CMK (cell line): ENCODE results near the gene IFNA10.
"Not testable (repeated sequence)": the region's sequence is repeated elsewhere in the genome, so short reads cannot be mapped to it uniquely, and the experiment has no call there.

Experiments used
- DNase-seq: peaks from one replicate; pipeline ENCODE4 v3.0.0-alpha.2; 2010; ENCODE audit warnings: low read depth

IFNA10 gene

DNA sequence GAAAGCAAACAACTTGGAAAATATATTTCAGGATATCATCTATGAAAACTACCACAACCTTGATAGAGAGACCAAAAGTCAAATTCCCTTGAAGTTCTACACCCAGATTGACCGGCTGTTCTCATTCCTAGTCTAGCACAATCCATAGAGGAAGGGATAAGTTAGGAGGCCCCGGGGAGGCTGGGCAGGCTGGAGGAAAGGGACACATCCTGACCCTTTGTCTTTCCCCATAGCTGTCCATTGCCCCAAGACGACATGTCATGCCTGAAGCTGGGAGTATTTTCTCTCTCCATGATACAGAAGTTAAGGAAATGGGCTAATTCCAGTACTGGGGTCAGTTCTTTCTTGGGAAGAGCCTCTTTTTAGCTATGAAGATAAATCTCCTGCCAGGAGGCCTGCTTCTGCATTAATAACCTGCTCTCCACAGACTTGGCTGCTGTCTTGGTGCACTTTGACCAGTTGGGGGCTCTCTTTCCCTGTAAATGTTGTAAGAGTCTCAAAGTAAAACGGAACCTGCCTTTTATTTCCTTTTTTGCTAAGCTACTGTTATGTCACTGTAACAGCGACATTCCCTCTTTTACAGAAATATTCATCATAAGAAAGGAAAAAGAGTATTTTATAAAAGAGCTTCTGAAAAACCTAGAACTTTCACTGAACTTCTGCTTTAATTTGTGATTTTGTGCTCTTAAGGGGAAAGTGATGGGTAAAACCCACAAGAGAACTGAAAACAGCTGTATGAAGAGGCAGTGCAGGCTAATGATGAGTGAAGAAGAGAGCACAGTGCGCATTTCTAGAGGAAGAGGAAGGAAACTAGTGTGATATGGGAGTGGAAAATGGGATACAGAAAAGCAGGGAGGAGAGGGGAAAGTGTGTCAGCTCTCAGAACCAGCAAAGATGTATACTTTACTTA is 11.8 kb downstream of the IFNA10 start:
- DNase-seq, result not testable (repeated sequence)

DNA sequence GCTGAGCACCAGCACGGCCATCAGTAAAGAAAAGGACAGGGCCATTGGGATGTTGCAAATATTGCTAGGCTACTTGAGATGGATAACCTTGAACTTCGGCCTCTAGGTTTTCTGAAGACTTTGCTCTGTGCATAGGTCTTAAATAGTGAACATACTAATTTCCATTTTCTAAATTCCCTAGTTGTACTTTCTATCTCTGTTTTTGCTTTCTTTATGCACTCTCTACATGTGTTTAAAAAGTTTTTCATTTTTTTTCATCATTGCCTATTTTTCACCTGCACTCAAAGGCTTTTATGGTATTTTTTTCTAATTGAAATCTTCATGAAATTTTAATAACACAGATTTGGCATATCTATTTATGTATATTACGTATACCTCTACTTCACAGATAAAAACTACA is 19.5 kb downstream of the IFNA10 start, which contains the start of gene IFNA4:
TSS of gene IFNA4 (minus strand) at position 101 of the 400 bp plus-strand sequence. CDS start at position 45, 56 bp downstream.
- DNase-seq, result not testable (repeated sequence)

DNA sequence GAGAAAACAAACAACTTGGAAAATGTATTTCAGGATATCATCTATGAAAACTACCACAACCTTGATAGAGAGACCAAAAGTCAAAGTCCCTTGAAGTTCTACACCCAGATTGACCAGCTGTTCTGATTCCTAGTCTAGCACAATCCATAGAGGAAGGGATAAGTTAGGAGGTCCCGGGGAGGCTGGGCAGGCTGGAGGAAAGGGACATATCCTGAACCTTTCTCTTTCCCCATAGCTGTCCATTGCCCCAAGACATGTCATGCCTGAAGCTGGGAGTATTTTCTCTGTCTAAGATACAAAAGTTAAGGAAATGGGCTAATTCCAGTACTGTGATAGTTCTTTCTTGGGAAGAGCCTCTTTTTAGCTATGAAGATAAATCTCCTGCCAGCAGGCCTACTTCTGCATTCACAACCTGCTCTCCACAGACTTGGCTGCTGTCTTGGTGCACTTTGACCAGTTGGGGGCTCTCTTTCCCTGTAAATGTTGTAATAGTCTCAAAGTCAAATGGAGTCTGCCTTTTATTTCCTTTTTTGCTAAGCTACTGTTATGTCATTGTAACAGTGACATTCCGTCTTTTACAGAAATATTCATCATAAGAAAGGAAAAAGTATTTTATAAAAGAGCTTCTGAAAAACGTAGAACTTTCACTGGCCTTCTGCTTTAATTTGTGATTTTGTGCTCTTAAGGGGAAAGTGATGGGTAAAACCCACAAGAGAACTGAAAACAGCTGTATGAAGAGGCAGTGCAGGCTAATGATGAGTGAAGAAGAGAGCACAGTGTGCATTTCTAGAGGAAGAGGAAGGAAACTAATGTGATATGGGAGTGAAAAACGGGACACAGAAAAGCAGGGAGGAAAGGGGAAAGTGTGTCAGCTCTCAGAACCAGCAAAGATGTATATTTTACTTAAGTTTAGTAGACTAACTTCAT is 23.9 kb downstream of the IFNA10 start:
- DNase-seq, result not testable (repeated sequence)

DNA sequence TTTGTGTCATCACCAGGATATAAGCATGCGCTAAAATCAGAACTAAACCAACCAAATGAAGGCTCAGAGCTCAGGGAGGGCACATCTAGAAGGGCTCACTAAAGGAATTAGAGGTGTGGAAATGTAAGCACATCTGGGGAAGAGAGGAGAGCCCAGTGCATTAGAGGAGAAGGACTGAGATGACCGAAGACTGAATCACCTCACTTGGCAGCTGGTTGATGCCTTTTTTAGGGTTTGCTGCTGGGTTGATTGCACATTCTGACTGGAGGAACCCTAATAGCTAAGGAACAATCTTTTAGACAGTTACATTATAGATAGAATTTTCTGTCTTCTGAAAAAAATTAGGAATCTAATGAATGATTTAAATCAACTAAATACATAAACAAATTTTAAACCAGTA is 32.3 kb downstream of the IFNA10 start:
- no peak for DNase-seq

DNA sequence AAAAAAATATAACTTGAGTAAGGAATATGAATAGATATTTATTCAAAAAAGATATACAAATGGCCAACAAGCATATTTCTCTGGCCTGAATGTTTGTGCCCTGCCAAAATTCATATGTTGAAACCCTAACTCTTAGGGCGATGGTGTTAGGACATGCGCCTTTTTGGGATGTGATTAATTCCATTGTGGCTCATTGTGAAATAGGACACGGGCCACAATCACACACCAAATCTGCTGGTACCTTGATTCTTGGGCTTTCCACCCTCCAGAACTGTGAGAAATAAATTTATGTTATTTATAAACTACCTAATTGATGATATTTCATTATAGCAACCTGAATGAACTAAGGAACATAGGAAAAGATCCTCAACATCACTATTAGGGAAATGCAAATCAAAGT is 34.8 kb downstream of the IFNA10 start:
- DNase-seq, result no peak

DNA sequence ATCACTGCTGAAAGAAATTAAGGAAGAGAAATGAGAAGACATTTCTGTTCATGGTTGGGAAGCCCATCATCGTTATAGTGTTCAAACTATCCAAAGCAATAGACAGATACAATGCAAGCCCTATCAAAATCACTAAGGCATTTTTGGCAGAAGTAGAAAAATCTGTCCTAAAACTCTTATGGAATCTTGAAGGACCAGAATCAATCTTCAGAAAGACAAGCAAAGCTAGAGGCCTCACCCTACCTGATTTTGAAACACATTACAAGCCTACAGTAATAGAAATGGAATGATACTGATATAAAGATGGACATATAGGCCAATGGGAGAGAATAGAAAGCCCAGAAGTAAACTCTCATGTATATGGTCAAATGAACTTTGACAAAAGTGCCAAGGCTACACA is 35.6 kb downstream of the IFNA10 start:
- DNase-seq, result no peak

DNA sequence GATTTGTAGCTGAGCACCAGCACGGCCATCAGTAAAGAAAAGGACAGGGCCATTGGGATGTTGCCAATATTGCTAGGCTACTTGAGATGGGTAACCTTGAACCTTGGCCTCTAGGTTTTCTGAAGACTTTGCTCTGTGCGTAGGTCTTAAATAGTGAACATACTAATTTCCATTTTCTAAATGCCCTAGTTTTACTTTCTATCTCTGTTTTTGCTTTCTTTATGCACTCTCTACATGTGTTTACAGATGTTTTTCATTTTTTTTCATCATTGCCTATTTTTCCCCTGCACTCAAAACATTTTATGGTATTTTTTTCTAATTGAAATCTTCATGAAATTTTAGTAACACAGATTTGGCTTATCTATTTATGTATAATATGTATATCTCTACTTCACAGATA is 40.4 kb downstream of the IFNA10 start, which contains the start of gene IFNA21:
TSS of gene IFNA21 (minus strand) at position 101 of the 400 bp plus-strand sequence. CDS start at position 53, 48 bp downstream.
- DNase-seq, result not testable (repeated sequence)

DNA sequence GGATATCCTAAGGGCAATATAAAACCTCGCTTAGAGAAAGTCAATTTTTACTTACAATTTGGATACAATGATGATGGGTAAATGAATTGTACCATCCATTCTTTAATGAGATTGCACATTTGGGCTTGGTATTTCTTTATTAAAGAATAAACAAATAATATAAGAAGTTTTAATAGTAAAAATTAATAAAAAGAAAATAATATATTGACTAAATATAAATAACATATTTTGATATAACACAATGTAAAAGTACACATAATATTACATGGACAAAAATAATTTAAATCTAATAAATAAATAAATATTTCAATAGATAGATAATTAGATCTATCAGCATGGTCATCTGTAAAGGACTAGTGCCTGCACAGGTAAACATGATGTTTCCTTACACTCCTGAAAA is 41.4 kb downstream of the IFNA10 start:
- DNase-seq, result no peak

DNA sequence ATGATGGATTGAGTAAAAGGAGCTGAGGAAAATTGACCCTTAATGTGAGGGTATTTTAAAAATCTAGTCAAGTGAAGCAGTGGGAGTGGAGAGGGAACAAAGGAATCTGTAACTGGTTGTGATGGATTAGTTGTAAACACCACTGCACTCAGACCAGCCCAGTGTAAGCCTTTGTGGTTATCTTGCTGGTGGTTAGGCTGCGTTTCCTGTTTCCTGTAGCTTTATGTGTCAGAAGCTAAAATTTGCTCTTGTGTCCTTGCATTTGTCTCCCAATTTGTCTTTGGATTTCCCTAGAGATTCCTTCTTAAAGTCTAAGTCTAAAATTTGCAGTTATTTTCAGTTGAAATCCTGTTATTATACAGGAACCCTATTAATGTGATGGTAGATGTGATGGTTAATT is 46.8 kb downstream of the IFNA10 start:
- no peak for DNase-seq
